ENCODE measurements around the gene NRF1. TPM values are rescaled to one million over a fixed set of nuclear protein-coding genes. Genes with fewer than 3 reads are reported as not detected.

NRF1 gene
- total RNA-seq, 1 donor from 2014 or later, result 18.1 TPM

DNA sequence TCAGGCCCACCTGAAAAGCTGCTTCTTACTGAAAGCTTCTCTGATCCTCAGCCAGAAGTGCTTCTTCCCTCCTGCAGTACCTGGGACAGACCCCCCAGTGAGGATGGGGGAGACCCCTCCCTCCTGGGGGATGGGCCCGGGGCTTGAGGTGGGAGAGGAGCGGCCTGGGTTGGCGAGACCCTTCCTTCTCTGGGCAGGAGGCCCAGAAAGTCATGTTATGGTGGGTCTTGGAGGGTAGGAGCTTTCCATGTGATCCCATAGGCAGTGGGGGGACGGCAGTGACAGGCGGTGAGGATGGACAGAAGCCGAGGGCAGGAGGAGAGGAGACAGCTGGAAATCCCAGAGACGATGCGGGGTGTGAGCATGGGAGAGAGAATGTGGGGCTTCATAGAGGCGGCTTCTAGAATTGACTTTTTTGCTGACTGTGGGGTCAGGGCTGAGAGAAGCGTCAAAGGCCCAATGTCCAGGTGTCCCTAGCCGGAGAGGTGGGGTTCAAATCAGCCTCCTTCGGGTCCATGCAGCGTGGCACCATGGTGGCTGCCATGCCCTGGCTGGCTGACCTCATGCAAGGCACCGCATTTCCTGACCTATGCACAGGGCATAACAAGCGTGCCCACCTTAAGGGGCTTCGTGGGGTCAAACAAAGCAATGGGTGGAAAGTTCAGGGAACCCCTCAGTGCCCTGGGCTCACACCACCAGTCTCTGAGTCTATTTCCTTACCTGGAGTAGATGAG is 187.3 kb downstream of the NRF1 start:
- no peaks in the 10 kb centered on the region for H3K9me3 Mint-ChIP-seq (ENCODE audit: unreplicated experiment)
- H3K4me1 Mint-ChIP-seq (ENCODE audit: unreplicated experiment), result no peaks in the 10 kb centered on the region
- H3K4me3 Mint-ChIP-seq (ENCODE audit: unreplicated experiment), result no peak overlapping the region
- peaks cover 7% of the 10 kb centered on the region for H3K27me3 Mint-ChIP-seq (ENCODE audit: unreplicated experiment)
- TF ChIP-seq, protein P1, sequence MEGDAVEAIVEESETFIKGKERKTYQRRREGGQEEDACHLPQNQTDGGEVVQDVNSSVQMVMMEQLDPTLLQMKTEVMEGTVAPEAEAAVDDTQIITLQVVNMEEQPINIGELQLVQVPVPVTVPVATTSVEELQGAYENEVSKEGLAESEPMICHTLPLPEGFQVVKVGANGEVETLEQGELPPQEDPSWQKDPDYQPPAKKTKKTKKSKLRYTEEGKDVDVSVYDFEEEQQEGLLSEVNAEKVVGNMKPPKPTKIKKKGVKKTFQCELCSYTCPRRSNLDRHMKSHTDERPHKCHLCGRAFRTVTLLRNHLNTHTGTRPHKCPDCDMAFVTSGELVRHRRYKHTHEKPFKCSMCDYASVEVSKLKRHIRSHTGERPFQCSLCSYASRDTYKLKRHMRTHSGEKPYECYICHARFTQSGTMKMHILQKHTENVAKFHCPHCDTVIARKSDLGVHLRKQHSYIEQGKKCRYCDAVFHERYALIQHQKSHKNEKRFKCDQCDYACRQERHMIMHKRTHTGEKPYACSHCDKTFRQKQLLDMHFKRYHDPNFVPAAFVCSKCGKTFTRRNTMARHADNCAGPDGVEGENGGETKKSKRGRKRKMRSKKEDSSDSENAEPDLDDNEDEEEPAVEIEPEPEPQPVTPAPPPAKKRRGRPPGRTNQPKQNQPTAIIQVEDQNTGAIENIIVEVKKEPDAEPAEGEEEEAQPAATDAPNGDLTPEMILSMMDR (IDR thresholded peaks at IDR 0.05; ENCODE audit: unreplicated experiment), result no peak
- no peak overlapping the region for H3K27ac Mint-ChIP-seq (ENCODE audit: unreplicated experiment)
- peaks cover 6% of the 10 kb centered on the region for H3K36me3 Mint-ChIP-seq (ENCODE audit: low read depth, unreplicated experiment)
- DNase-seq (ENCODE audit: low spot score), result no peak

DNA sequence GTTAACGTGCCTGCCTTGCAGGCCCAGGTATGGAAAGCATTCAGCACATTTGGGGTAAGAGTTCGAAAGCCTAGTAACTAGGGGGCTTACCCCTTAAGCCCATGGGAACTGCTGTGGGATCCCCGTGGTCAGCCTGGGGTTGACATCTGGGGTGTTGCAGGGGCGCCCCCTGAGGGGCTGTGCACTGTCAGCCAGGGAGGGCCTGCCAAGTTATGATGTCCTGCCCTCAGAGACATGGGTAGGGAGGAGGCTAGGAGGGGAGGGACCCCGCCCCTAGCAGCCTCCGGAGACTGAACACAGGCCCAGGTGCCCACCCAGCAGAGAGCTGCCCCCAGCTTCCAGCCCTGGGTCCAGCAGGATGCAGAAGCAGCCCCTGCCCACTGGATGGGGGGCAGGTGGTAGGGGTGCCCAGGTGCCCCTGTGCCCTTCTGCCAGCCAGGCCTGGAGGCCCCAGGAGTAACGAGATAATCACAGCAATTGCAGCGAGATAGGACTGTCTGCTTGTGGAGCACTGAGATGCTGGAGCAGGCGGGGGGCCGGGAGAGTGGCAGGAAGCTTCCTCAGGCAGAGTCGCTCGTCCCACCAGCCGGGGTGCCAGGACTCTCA is 187.9 kb downstream of the NRF1 start:
- peaks cover 6% of the 10 kb centered on the region for H3K36me3 Mint-ChIP-seq (ENCODE audit: low read depth, unreplicated experiment)
- no peak overlapping the region for H3K4me3 Mint-ChIP-seq (ENCODE audit: unreplicated experiment)
- H3K4me1 Mint-ChIP-seq (ENCODE audit: unreplicated experiment), result no peaks in the 10 kb centered on the region
- TF ChIP-seq, protein P1 (IDR thresholded peaks at IDR 0.05; ENCODE audit: unreplicated experiment), result no peak
- H3K9me3 Mint-ChIP-seq (ENCODE audit: unreplicated experiment), result no peaks in the 10 kb centered on the region
- no peak for DNase-seq (ENCODE audit: low spot score)
- no peak overlapping the region for H3K27ac Mint-ChIP-seq (ENCODE audit: unreplicated experiment)
- H3K27me3 Mint-ChIP-seq (ENCODE audit: unreplicated experiment), result peaks cover 7% of the 10 kb centered on the region

DNA sequence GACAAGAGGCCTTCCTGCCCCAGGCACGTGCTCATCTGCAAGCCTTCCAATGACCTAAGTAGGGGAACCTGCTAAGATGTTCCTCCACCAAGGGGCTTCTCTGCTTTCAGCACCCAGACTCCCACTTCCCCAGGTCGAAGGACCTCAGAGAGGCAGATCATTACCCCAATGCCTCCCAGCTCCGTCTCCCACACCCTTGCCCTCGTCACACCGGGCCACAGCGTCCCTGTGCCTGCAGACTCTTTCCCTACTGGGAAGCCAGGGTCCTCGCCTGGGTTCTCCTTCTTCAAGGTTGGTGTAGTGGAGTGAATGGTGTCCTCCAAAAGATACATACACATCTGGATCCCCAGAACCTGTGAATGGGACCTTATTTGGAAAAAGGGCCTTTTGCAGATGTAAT is 189.4 kb downstream of the NRF1 start:
- peaks cover 6% of the 10 kb centered on the region for H3K36me3 Mint-ChIP-seq (ENCODE audit: low read depth, unreplicated experiment)
- DNase-seq (ENCODE audit: low spot score), result no peak
- H3K9me3 Mint-ChIP-seq (ENCODE audit: unreplicated experiment), result no peaks in the 10 kb centered on the region
- TF ChIP-seq, protein P1 (IDR thresholded peaks at IDR 0.05; ENCODE audit: unreplicated experiment), result no peak
- no peak overlapping the region for H3K4me3 Mint-ChIP-seq (ENCODE audit: unreplicated experiment)
- H3K27ac Mint-ChIP-seq (ENCODE audit: unreplicated experiment), result no peak overlapping the region
- no peaks in the 10 kb centered on the region for H3K4me1 Mint-ChIP-seq (ENCODE audit: unreplicated experiment)
- peaks cover 7% of the 10 kb centered on the region for H3K27me3 Mint-ChIP-seq (ENCODE audit: unreplicated experiment)

- H3K27ac Mint-ChIP-seq (ENCODE audit: unreplicated experiment), result no peak overlapping the region
- TF ChIP-seq, protein P1 (IDR thresholded peaks at IDR 0.05; ENCODE audit: unreplicated experiment), result no peak
- no peaks in the 10 kb centered on the region for H3K4me1 Mint-ChIP-seq (ENCODE audit: unreplicated experiment)
- H3K36me3 Mint-ChIP-seq (ENCODE audit: low read depth, unreplicated experiment), result peaks cover 6% of the 10 kb centered on the region
- peaks cover 6% of the 10 kb centered on the region for H3K27me3 Mint-ChIP-seq (ENCODE audit: unreplicated experiment)
- no peak for DNase-seq (ENCODE audit: low spot score)
- H3K4me3 Mint-ChIP-seq (ENCODE audit: unreplicated experiment), result no peak overlapping the region
- no peaks in the 10 kb centered on the region for H3K9me3 Mint-ChIP-seq (ENCODE audit: unreplicated experiment)
These were observed 190.4 kb downstream of the NRF1 start for GRCh38 chr7:129801882-129802281.

DNA sequence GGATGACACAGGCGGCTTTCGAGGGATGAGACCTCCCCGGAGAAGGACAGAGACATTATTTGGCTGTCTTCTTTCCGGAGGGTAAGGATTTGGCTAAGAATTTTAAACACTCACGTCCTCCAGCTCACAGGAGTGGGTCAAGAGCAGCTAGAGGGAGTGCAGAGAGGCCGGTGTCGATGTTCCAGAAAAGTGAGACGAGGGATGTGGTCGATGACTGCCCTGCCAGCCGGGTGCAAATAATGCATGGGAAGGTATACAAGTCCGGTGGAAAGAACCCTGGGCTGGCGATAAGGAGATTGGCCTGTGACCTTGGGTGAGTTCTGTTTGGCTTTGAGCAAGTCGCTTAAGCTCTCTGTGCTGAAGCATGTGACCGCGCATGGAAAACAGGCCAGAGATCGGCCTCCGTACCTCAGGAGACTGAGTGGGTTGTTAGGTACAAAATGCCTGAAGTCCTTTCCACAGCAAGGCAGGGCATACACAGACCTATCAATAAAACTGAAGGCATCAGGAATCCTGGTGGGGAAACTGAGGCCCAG is 192.1 kb downstream of the NRF1 start:
- Mint-ChIP-seq H3K27ac (ENCODE audit: unreplicated experiment) (no peak overlapping the region), H3K4me3 (ENCODE audit: unreplicated experiment) (no peak overlapping the region), H3K9me3 (ENCODE audit: unreplicated experiment) (no peaks in the 10 kb centered on the region), H3K4me1 (ENCODE audit: unreplicated experiment) (no peaks in the 10 kb centered on the region), H3K36me3 (ENCODE audit: low read depth, unreplicated experiment) (peaks cover 3% of the 10 kb centered on the region), H3K27me3 (ENCODE audit: unreplicated experiment) (peaks cover 4% of the 10 kb centered on the region)
- TF ChIP-seq, protein P1 (IDR thresholded peaks at IDR 0.05; ENCODE audit: unreplicated experiment), result no peak
- no peak for DNase-seq (ENCODE audit: low spot score)
